T-helper 2 cell treated with Interferon-gamma antibody and Interleukin-4, amounts not matched to agents 5 μg/mL and 100 μg/mL, for 36 hours (primary cell): ENCODE data around the gene SPRR2E.
"Not testable (repeated sequence)": the region's sequence is repeated elsewhere in the genome, so short reads cannot be mapped to it uniquely, and the experiment has no call there.

ENCODE experiments used
- DNase-seq: peaks from one replicate; pipeline ENCODE4 v3.0.0; 2021; ENCODE audit warnings: low spot score
- H3K27ac Mint-ChIP-seq: one replicate; pipeline ENCODE4 v1.8.0; 2021; ENCODE audit warnings: mild to moderate bottlenecking, mixed read lengths
- H3K27me3 Mint-ChIP-seq: one replicate; pipeline ENCODE4 v1.8.0; 2021; ENCODE audit warnings: low read depth, mixed read lengths
- H3K36me3 Mint-ChIP-seq: one replicate; pipeline ENCODE4 v1.8.0; 2021; ENCODE audit warnings: low read depth, mixed read lengths
- H3K4me1 Mint-ChIP-seq: one replicate; pipeline ENCODE4 v1.8.0; 2021; ENCODE audit warnings: low read depth, mixed read lengths
- H3K4me3 Mint-ChIP-seq: one replicate; pipeline ENCODE4 v1.8.0; 2022; ENCODE audit warnings: mild to moderate bottlenecking, moderate library complexity, mixed read lengths
- H3K9me3 Mint-ChIP-seq: one replicate; pipeline ENCODE4 v1.8.0; 2021; ENCODE audit warnings: mixed read lengths

The SPRR2E gene

DNA sequence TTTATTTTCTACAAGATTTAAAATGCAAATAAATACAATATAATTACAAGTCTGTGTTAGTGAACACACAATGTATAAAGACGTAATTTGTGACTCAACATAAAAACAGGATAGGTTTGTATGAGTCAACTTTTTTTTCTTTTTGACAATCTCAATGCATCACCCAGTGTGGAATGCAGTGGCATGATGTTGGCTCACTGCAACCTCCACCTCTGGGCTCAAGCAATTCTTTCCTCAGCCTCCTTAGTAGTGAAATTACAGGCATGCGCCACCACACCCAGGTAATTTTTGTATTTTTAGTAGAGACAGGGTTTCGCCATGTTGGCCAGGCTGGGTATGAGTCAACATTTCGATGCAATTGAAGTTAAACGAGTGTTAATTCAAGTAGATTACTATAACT is 5.9 kb upstream of the SPRR2E start:
- Mint-ChIP-seq H3K4me1 (no peaks in the 10 kb centered on the region), H3K27ac (no peak overlapping the region), H3K4me3 (no peak overlapping the region), H3K9me3 (no peaks in the 10 kb centered on the region), H3K36me3 (no peaks in the 10 kb centered on the region), H3K27me3 (peaks cover 6% of the 10 kb centered on the region)
- no peak for DNase-seq

DNA sequence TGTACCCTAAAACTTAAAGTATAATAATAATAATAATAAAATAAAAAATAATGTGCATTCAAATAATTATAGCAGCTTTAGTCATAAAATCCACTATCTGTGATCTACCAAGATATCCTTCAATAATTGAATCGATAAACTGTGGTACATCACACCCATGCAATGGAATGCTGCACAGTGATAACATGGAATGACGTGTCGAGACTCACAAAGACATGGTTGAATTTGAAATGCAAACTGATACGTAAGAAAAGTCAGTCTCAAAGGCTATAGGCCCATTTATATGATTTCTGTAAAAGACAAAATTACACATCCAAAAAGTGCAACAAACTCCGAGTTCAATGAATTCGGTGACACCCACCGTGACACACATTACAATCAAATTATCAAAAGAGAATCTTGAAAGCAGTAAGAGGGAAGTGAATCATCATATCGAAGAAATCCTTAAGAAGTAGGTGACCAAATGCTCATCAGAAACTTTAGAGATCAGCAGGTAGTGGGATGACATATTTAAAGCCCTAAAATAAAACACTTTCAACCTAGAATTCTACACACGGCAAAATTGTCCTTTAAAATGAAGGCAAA is 5.2 kb upstream of the SPRR2E start:
- no peaks in the 10 kb centered on the region for H3K9me3 Mint-ChIP-seq
- DNase-seq: no peak
- H3K36me3 Mint-ChIP-seq: no peaks in the 10 kb centered on the region
- H3K27me3 Mint-ChIP-seq: peaks cover 6% of the 10 kb centered on the region
- no peaks in the 10 kb centered on the region for H3K4me1 Mint-ChIP-seq
- no peak overlapping the region for H3K4me3 Mint-ChIP-seq
- H3K27ac Mint-ChIP-seq: no peak overlapping the region

DNA sequence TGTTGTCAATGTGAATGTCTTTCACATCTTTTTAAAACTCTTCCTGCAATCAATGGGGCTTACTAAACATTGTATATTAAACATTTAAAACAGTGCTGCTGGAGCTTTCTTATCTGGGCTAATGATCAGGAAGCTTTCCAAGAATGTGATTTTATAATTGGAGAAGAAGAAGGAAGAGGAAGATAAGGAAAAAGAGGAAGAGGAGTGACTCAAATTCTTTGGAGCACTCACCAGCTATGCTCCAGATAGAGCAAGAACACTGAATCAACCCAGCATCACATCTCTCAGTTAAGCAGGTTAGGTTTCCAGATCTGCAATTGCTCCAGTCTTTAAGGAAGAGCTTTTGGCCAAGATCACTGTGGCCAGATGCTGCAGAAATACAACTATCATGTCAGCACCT is 1.4 kb upstream of the SPRR2E start:
- Mint-ChIP-seq H3K36me3 (no peaks in the 10 kb centered on the region), H3K27ac (no peak overlapping the region), H3K9me3 (no peaks in the 10 kb centered on the region), H3K4me3 (no peak overlapping the region), H3K27me3 (peaks cover 6% of the 10 kb centered on the region), H3K4me1 (no peaks in the 10 kb centered on the region)
- no peak for DNase-seq

DNA sequence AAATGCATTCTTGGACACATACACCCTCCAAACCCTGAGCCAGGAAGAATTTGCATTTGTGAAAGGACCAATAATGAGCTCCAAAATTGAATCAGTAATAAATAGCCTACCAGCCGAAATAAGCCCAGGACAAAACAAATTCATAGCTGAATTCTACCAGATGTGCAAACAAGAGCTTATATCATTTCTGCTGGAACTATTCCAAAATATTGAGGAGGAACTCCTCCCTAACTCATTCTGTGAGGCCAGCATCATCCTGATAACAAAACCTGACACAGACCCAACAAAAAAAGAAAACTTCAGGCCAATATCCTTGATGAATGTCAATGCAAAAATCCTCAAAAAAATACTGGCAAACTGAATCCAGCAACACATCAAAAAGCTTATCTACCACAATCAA is 6.7 kb downstream of the SPRR2E start:
- Mint-ChIP-seq H3K27ac (no peak overlapping the region), H3K4me3 (no peak overlapping the region), H3K36me3 (no peaks in the 10 kb centered on the region), H3K4me1 (no peaks in the 10 kb centered on the region), H3K9me3 (no peaks in the 10 kb centered on the region), H3K27me3 (peaks cover 2% of the 10 kb centered on the region)
- DNase-seq: no peak

DNA sequence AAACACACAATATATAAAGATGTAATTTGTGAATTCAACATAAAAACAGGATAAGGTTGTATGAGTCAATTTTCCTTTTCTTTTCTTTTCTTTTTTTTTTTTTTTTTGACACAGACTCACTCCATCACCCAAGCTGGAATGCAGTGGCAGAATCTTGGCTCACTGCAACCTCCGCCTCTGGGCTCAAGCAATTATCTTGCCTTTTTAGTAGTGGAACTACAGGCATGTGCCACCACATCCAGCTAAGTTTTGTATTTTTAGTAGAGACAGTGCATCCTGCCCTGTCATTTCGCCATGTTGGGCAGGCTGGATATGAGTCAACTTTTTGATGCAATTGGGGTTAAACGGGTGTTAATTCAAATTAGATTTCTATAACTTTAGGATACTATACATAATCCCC is 12.6 kb downstream of the SPRR2E start:
- no peaks in the 10 kb centered on the region for H3K36me3 Mint-ChIP-seq
- no peak overlapping the region for H3K27ac Mint-ChIP-seq
- no peaks in the 10 kb centered on the region for H3K27me3 Mint-ChIP-seq
- H3K4me3 Mint-ChIP-seq: no peak overlapping the region
- H3K4me1 Mint-ChIP-seq: no peaks in the 10 kb centered on the region
- DNase-seq: no peak
- H3K9me3 Mint-ChIP-seq: no peaks in the 10 kb centered on the region

- no peak for DNase-seq
- no peaks in the 10 kb centered on the region for H3K9me3 Mint-ChIP-seq
- no peaks in the 10 kb centered on the region for H3K36me3 Mint-ChIP-seq
- no peak overlapping the region for H3K27ac Mint-ChIP-seq
- no peaks in the 10 kb centered on the region for H3K4me1 Mint-ChIP-seq
- H3K27me3 Mint-ChIP-seq: peaks cover 4% of the 10 kb centered on the region
- no peak overlapping the region for H3K4me3 Mint-ChIP-seq
These were observed 21.3 kb downstream of the SPRR2E start for GRCh38 chr1:153072806-153073726.

DNA sequence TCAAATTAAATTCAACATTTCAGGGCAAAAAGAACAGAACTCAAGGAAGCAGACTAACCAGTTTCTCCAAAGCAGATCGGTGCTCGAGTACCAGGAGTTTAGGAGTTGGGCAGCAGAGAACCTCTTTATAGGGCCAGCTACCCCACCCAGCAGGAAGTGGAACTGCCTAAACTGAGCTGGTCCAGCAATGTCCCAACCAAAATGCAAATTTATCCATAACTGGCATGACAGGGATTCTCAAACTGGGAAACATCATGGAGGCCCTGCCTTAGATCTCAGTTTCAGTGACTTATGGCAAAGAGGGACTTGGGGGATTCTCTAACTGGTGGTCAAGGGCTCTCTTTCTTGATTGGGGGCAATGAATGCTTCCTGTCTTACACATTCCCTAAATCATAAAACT is 22.8 kb downstream of the SPRR2E start, which contains the start of gene SPRR2B:
Gene SPRR2B (minus strand): TSS at position 101 of the 400 bp plus-strand sequence. CDS start 772 bp downstream, outside the sequence.
- no peak for DNase-seq
- H3K9me3 Mint-ChIP-seq: no peaks in the 10 kb centered on the region
- peaks cover 4% of the 10 kb centered on the region for H3K27me3 Mint-ChIP-seq
- H3K27ac Mint-ChIP-seq: no peak within 1 kb of the TSS
- H3K4me1 Mint-ChIP-seq: no peaks in the 10 kb centered on the region
- no peak within 1 kb of the TSS for H3K4me3 Mint-ChIP-seq
- no peaks in the 10 kb centered on the region for H3K36me3 Mint-ChIP-seq

DNA sequence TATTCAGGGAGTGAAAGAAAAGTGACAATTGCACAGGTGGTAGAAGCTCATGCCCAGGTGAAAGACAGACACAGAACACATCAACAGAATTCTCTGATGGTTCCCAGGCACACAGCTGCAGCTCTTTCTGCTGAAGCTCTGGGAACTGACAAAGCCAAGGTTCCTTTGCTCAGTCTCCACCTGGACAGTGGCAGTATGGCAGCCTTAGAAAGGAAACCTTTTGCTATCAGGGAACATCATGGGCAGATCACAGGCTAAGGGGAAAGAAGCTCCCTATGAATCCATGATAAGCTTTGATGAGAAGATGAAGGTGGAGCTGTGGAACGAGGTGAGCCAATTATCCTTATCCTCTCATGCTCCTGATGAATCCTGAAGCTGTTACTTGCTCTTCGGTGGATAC is 24.1 kb downstream of the SPRR2E start:
- Mint-ChIP-seq H3K4me1 (no peaks in the 10 kb centered on the region), H3K4me3 (no peak overlapping the region), H3K9me3 (no peaks in the 10 kb centered on the region)

GRCh38 chr1:153058826-153059784 is 35.2 kb downstream of the SPRR2E start:
- Mint-ChIP-seq H3K36me3 (no peaks in the 10 kb centered on the region), H3K27ac (no peak overlapping the region), H3K27me3 (peaks cover 9% of the 10 kb centered on the region), H3K4me3 (no peak overlapping the region), H3K9me3 (no peaks in the 10 kb centered on the region), H3K4me1 (no peaks in the 10 kb centered on the region)
- DNase-seq: no peak

More for the DNA sequence above, 24.1 kb downstream of the SPRR2E start:
- H3K27ac Mint-ChIP-seq: no peak overlapping the region
- H3K36me3 Mint-ChIP-seq: no peaks in the 10 kb centered on the region
- no peak for DNase-seq
- peaks cover 8% of the 10 kb centered on the region for H3K27me3 Mint-ChIP-seq

- H3K4me3 Mint-ChIP-seq: no peak overlapping the region
- no peaks in the 10 kb centered on the region for H3K9me3 Mint-ChIP-seq
- no peak overlapping the region for H3K27ac Mint-ChIP-seq
- no peaks in the 10 kb centered on the region for H3K36me3 Mint-ChIP-seq
- no peaks in the 10 kb centered on the region for H3K4me1 Mint-ChIP-seq
- H3K27me3 Mint-ChIP-seq: peaks cover 8% of the 10 kb centered on the region
- no peak for DNase-seq
These were observed 36.2 kb downstream of the SPRR2E start for GRCh38 chr1:153058154-153058553.

DNA sequence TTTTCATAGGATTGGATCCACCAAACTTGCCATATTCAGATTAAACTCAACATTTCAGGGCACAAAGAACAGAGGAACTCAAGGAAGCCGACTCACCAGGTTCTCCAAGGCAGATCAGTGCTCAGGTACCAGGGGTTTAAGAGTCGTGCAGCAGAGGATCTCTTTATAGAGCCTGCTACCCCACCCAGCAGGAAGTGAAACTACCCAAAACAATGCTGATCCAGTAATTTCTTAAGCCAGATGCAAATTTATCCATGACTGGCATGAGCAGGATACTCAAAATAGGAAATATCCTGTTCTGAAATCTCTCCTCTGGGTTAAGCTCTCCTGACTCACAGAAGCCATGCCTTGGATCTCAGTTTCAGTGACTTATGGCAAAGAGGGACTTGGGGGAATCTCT is 37.0 kb downstream of the SPRR2E start, which contains the start of gene SPRR2A:
Gene SPRR2A (minus strand): TSS at position 138 of the 400 bp plus-strand sequence. CDS start 777 bp downstream, outside the sequence.
- no peak for DNase-seq
- Mint-ChIP-seq H3K27me3 (peaks cover 11% of the 10 kb centered on the region), H3K4me1 (no peaks in the 10 kb centered on the region), H3K4me3 (no peak within 1 kb of the TSS), H3K36me3 (no peaks in the 10 kb centered on the region), H3K9me3 (no peaks in the 10 kb centered on the region), H3K27ac (no peak within 1 kb of the TSS)

- H3K36me3 Mint-ChIP-seq, H3K4me3 Mint-ChIP-seq, H3K4me1 Mint-ChIP-seq, H3K9me3 Mint-ChIP-seq, H3K27ac Mint-ChIP-seq, DNase-seq, H3K27me3 Mint-ChIP-seq: not testable (repeated sequence)
These were observed 38.2 kb downstream of the SPRR2E start for GRCh38 chr1:153056111-153056510.

- Mint-ChIP-seq H3K27ac (no peak overlapping the region), H3K36me3 (no peaks in the 10 kb centered on the region)
These were observed 45.1 kb downstream of the SPRR2E start for GRCh38 chr1:153049211-153049610.

More at GRCh38 chr1:153049211-153049610, 45.1 kb downstream of the SPRR2E start:
- H3K4me3 Mint-ChIP-seq: no peak overlapping the region
- no peaks in the 10 kb centered on the region for H3K9me3 Mint-ChIP-seq
- no peaks in the 10 kb centered on the region for H3K4me1 Mint-ChIP-seq
- no peak for DNase-seq
- H3K27me3 Mint-ChIP-seq: peaks cover 9% of the 10 kb centered on the region
